Stimulated activated CD8-positive, alpha-beta memory T cell treated with anti-CD3 and anti-CD28 coated beads, Interleukin-4, amount 100 ng/mL, for 1 hour (primary cell): ENCODE results near the gene AIP.
A peak's percentile ranks its signal among the peaks of the same experiment; 100 is the strongest.

Experiments used
- DNase-seq, 2 donors: peaks; one replicate each; pipeline ENCODE4 v3.0.0-alpha.2; 2020; ENCODE audit warnings: low read depth in 2 of 2, low spot score in 1 of 2

The AIP gene

GRCh38 chr11:67492801-67493547, 10.1 kb downstream of the AIP start:
- DNase-seq = no peak

- no peak for DNase-seq
These were observed 10.9 kb downstream of the AIP start for GRCh38 chr11:67493548-67494370.

- DNase-seq = no peak
These were observed 11.8 kb downstream of the AIP start for GRCh38 chr11:67494371-67495233.

GRCh38 chr11:67495234-67496005, 12.6 kb downstream of the AIP start:
- DNase-seq = no peak

GRCh38 chr11:67496113-67496512, 13.3 kb downstream of the AIP start:
- no peak for DNase-seq

GRCh38 chr11:67497656-67498291, 14.9 kb downstream of the AIP start:
- DNase-seq = no peak

GRCh38 chr11:67498544-67498972, 15.7 kb downstream of the AIP start:
- DNase-seq = no peak

GRCh38 chr11:67499808-67500483, 17.1 kb downstream of the AIP start:
- DNase-seq = no peak

GRCh38 chr11:67500484-67500821, 17.6 kb downstream of the AIP start:
- no peak for DNase-seq

GRCh38 chr11:67500831-67501715, 18.2 kb downstream of the AIP start:
- DNase-seq = no peak

GRCh38 chr11:67501854-67502253, 19.0 kb downstream of the AIP start:
- no peak for DNase-seq

GRCh38 chr11:67502328-67502979, 19.6 kb downstream of the AIP start:
- DNase-seq = no peak

- no peak for DNase-seq
These were observed 20.5 kb downstream of the AIP start for GRCh38 chr11:67503119-67504004.

GRCh38 chr11:67504005-67504949, 21.5 kb downstream of the AIP start:
- DNase-seq = no peak

- peak; percentile 46 to 60 for DNase-seq
These were observed 22.2 kb downstream of the AIP start, which contains the start of gene PITPNM1 for GRCh38 chr11:67504950-67505581. PITPNM1 (minus strand) TSS chr11:67505363; CDS start chr11:67504180, 1,183 bp downstream.
